Activated CD4-positive, alpha-beta T cell treated with anti-CD3 and anti-CD28 coated beads for 36 hours (primary cell): ENCODE data around the gene TADA2B. TPM values are rescaled to one million over a fixed set of nuclear protein-coding genes. Genes with fewer than 3 reads are reported as not detected.

Source experiments
- ATAC-seq: fragments of 200-7000 bp; cut with Tn5 transposase; one replicate; pipeline ENCODE4 v1.10.0; 2021; ENCODE audit warnings: mild to moderate bottlenecking, moderate library complexity
- CTCF ChIA-PET: fragments of 350-600 bp; sonication (Branson Sonifier 250); formaldehyde crosslinking; loops from one replicate; lab custom pipeline; 2021; ENCODE audit warnings: antibody characterized with exemption; lab: Charles Lee
- POLR2A ChIA-PET: fragments of 350-600 bp; sonication (Branson Sonifier 250); formaldehyde crosslinking; loops from one replicate; lab custom pipeline; 2021; ENCODE audit warnings: antibody characterized with exemption, inconsistent platforms; lab: Charles Lee
- DNase-seq: peaks from one replicate; pipeline ENCODE4 v3.0.0-alpha.2; 2020
- H3K27ac Mint-ChIP-seq: one replicate; pipeline ENCODE4 v1.8.0; 2021; ENCODE audit warnings: mixed read lengths
- H3K27me3 Mint-ChIP-seq: one replicate; pipeline ENCODE4 v1.8.0; 2021; ENCODE audit warnings: mixed read lengths
- H3K36me3 Mint-ChIP-seq: one replicate; pipeline ENCODE4 v1.8.0; 2021; ENCODE audit warnings: low read depth, mixed read lengths
- H3K4me1 Mint-ChIP-seq: one replicate; pipeline ENCODE4 v1.8.0; 2021; ENCODE audit warnings: mixed read lengths
- H3K4me3 Mint-ChIP-seq: one replicate; pipeline ENCODE4 v1.8.0; 2021; ENCODE audit warnings: mild to moderate bottlenecking, moderate library complexity, mixed read lengths
- H3K9me3 Mint-ChIP-seq: one replicate; pipeline ENCODE4 v1.8.0; 2021; ENCODE audit warnings: low read depth, mixed read lengths
- intact Hi-C, 2 experiments: fragments of 100-400 bp; cut with DNase I in 1 of 2; cut with micrococcal nuclease in 1 of 2; formaldehyde crosslinking; loops; one replicate each; pipeline versions ENCODE4 v1.14.2 to v1.15.1; 2022 to 2024; cut with DNase I, micrococcal nuclease
- total RNA-seq, 2 experiments: library from RNA; stranded (reverse); gene quantifications; one replicate each; pipeline ENCODE4 v1.2.3, GENCODE V29; 2021

The TADA2B gene
- total RNA-seq, 2 experiments from 2014 or later, result 9.0 to 10.6 TPM

DNA sequence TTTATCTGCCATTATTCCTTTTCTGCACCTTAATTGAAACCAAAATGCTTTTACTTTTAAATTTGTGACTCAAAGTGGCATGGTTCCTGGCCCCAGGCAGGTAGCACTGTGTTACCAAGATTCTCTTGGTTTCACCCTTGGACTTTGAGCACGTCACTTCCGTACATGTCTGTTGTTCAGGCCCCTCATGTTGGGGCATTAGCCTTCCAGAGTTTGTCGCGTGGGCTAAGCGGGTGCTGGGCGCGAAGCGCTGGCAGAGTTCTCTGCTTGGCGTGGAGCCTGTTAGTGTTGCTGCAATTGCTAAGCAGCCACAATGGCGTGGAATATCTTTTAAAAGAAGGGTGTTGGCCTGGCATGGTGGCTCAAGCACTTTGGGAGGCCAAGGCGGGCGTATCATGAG, 14.0 kb upstream of the TADA2B start:
- H3K9me3 Mint-ChIP-seq, result no peaks in the 10 kb centered on the region
- ChIA-PET POLR2A (no interaction called here), CTCF (interaction anchor here (2.2 kb wide), 1 partner anchor 13 kb away, joined by 10 read pairs; the partner anchor contains the start of gene TADA2B)
- no peak overlapping the region for H3K4me3 Mint-ChIP-seq
- no peak overlapping the region for H3K27ac Mint-ChIP-seq
- DNase-seq, result no peak
- no peaks in the 10 kb centered on the region for H3K27me3 Mint-ChIP-seq
- H3K4me1 Mint-ChIP-seq, result no peaks in the 10 kb centered on the region
- peaks cover 43% of the 10 kb centered on the region for H3K36me3 Mint-ChIP-seq
- intact Hi-C loops, result no loop called here
- ATAC-seq, result no peak

DNA sequence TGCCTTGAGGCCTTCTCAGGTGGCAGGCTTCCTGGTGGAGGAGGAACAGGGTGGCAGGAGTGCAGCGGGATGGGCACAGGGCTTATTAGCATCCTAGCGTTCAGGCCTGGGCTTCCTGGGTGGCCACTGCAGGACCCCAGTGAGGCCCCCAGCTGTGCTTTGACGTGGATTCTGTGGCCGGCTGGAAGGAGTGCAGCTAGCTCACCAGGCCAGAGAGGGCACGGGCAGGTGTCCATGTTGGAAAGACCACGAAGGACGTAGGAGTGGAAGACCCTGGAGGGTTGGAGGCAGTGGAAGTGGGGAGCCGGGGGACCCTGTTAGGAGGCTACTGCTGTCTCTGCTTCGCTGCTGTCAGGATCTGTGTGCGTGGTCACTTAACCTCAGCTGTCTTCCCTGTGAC, 13.3 kb upstream of the TADA2B start:
- ChIA-PET POLR2A (no interaction called here), CTCF (interaction anchor here (1.7 to 2.2 kb wide), 2 partner anchors 13 to 29 kb away, joined by 3 to 10 read pairs; partner anchors contain the start of gene TADA2B)
- H3K36me3 Mint-ChIP-seq, result peaks cover 43% of the 10 kb centered on the region
- H3K4me1 Mint-ChIP-seq, result no peaks in the 10 kb centered on the region
- H3K4me3 Mint-ChIP-seq, result no peak overlapping the region
- DNase-seq (no peak), ATAC-seq (no peak)
- no peaks in the 10 kb centered on the region for H3K27me3 Mint-ChIP-seq
- no peaks in the 10 kb centered on the region for H3K9me3 Mint-ChIP-seq
- H3K27ac Mint-ChIP-seq, result no peak overlapping the region
- intact Hi-C loops, result no loop called here

DNA sequence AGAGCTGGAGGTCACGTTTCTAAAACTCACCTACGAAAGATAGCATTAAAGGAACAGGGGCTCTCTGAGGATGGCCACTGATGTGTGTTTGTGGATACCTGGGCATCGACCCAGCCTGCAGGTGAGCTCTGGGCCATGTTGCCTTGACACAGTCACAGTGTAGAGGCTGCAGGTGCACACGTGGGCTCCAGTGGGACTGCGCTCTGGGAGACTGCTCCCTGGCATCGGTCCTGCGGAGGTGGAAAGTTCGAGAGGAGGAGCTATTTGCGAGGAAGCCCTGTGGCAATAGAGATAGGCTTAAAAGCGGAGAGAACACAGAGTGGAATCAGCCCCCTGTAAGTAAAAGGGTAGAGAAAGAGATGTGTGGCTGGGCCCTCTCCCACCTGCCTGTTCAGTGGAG, 12.3 kb upstream of the TADA2B start:
- POLR2A ChIA-PET, result no interaction called here
- H3K36me3 Mint-ChIP-seq, result peaks cover 43% of the 10 kb centered on the region

DNA sequence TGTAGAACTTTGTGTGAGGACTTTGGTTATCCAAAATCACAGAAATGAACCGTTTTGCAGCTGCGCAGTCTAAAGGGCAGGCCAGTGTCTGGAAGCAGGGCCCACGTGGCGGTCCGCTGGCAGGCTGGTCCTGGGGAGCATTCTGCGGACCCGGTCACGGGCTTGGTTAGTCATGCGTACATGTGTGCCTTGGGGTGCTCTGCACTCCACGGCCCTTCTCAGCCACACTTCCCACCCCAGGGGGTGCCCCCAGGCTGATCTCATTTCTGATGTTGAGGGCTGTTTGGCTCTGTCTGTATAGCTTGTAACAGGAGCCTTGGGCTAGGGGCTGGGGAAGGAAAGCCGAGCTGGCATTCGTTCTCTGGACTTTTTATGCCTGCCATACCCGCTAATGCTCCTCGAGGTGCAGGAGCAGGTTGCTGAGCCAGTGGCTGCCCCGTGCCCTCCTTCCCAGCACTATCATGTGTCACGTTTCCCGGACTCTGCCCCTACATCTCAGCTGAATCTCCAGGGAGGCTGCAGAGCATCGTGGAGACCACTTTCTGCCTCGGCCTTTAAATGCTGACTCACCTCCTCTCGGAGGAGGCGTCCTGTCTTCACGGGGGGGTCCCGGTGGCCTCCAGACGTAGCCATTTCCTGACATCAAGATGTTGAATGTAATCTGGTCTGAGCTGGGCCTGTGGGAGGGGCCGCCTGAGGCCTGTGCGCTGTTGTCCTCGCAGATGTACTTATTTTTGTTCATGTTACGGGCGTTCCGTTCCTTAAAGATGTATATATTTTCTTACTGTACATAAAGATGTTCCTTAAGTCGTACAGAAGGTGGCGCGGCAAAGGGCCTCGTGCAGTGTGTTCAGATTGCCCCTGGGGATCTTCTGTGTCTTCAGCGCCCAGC, 11.4 kb upstream of the TADA2B start:
- Mint-ChIP-seq H3K27me3 (no peaks in the 10 kb centered on the region), H3K36me3 (peaks cover 36% of the 10 kb centered on the region), H3K4me3 (no peak overlapping the region), H3K9me3 (no peaks in the 10 kb centered on the region), H3K27ac (no peak overlapping the region), H3K4me1 (no peaks in the 10 kb centered on the region)
- ChIA-PET CTCF (interaction anchor here (1.0 to 2.2 kb wide), 4 partner anchors 11 to 40 kb away, joined by 3 to 10 read pairs (median 4); partner anchors contain the start of gene TADA2B), POLR2A (no interaction called here)
- intact Hi-C loops, result no loop called here
- no peak for DNase-seq
- ATAC-seq, result no peak

More for the DNA sequence above, 12.3 kb upstream of the TADA2B start:
- no peaks in the 10 kb centered on the region for H3K4me1 Mint-ChIP-seq
- H3K4me3 Mint-ChIP-seq, result no peak overlapping the region
- CTCF ChIA-PET, result interaction anchor here (0.7 to 2.2 kb wide), 5 partner anchors 10 to 166 kb away, joined by 3 to 10 read pairs (median 3); partner anchors contain the start of gene TADA2B
- ATAC-seq (no peak), DNase-seq (no peak)
- H3K9me3 Mint-ChIP-seq, result no peaks in the 10 kb centered on the region
- H3K27ac Mint-ChIP-seq, result no peak overlapping the region
- H3K27me3 Mint-ChIP-seq, result no peaks in the 10 kb centered on the region
- intact Hi-C loops, result no loop called here

DNA sequence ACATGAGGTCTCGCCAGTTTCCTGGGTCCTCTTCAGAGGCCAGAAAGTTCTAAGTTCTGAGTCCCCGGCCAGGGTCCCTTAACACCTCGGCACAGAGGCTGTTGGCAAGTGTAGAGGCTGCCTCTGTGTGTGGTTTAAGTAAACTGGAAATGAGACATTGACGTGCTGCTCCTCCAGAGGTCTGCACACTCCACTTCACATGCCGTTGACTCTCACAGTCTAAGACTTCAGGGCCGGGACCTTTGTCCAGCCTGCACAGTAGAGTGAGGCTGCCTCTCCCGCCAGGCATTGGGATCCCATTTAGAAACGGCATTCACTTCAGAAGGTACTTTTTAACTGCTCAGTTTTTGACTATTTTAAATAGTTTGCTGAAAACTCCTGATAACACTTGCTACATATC, 10.6 kb upstream of the TADA2B start:
- no peaks in the 10 kb centered on the region for H3K27me3 Mint-ChIP-seq
- H3K9me3 Mint-ChIP-seq, result no peaks in the 10 kb centered on the region
- H3K36me3 Mint-ChIP-seq, result peaks cover 30% of the 10 kb centered on the region
- POLR2A ChIA-PET, result no interaction called here
- intact Hi-C loops, result no loop called here
- ATAC-seq (no peak), DNase-seq (no peak)
- no peak overlapping the region for H3K27ac Mint-ChIP-seq
- peaks cover 4% of the 10 kb centered on the region for H3K4me1 Mint-ChIP-seq
- CTCF ChIA-PET, result no interaction called here
- H3K4me3 Mint-ChIP-seq, result no peak overlapping the region

DNA sequence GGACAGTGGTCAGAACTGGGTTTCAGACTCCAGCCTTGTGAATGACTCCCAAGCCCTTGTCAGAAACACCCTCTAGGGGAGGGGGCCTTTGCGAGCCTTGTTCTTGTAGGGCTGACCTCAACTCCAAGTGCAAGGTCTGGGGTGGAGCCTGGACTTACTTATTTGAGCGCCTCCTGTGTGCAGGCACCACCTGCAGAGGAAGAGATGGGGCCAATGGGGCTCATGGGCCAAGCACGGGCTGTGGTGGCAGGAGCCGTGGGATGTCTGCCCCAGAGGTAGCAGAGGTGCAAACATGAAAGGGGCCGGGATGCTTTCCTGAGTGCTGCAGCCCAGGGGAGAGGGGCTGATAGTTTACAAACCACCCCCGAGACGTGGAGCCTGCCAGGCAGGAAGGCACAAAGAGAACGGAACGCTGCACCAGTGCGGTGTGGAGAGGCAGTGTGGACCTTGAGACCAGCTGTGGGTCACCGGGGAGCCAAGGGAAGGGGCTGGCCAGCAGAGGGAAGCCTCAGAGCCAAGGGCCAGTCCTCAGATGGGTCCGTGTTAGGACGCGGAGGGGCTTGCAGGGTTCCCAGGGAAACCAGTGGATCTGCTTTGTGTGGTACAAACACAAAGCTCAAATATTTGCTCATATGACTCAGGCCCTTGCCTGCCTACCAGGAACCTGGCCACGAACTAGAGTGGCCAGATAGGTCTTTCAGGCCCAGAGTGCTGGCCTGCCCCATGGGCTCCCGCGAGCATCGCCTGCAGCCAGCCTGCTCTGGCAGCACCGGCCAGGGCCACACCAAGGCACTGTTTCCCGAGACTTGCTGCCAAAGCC, 8.7 kb upstream of the TADA2B start:
- DNase-seq, result no peak
- H3K36me3 Mint-ChIP-seq, result peaks cover 21% of the 10 kb centered on the region
- H3K9me3 Mint-ChIP-seq, result no peaks in the 10 kb centered on the region
- no peak overlapping the region for H3K27ac Mint-ChIP-seq
- no peak overlapping the region for H3K4me3 Mint-ChIP-seq
- ChIA-PET POLR2A (no interaction called here), CTCF (interaction anchor here (0.6 to 1.4 kb wide), 5 partner anchors 23 to 205 kb away, joined by 3 to 4 read pairs (median 3); no protein-coding TSS in a partner anchor)
- H3K4me1 Mint-ChIP-seq, result peaks cover 4% of the 10 kb centered on the region
- no peak for ATAC-seq
- no peaks in the 10 kb centered on the region for H3K27me3 Mint-ChIP-seq
- intact Hi-C loops, result no loop called here

DNA sequence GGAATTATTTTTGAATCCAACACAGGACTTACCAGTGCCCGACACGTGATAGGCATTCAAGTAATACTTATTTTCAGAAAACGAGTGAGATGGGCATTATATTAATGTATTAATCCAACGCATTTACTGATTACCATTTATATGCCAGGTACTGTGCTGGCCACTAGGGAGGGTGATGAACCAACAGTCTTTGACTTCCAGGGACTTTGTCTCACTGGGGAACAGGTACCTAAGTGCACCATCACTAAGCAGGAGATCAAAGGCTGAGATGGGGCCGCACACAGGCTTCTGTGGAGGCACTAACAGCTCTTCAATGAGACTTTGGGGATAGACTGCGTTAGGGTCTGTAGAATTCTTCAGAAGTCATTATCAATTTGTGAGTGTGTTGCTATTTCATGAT, 5.7 kb upstream of the TADA2B start:
- CTCF ChIA-PET, result no interaction called here
- Mint-ChIP-seq H3K27ac (no peak overlapping the region), H3K4me1 (peaks cover 14% of the 10 kb centered on the region), H3K36me3 (no peaks in the 10 kb centered on the region), H3K27me3 (peaks cover 3% of the 10 kb centered on the region), H3K4me3 (no peak overlapping the region), H3K9me3 (no peaks in the 10 kb centered on the region)
- POLR2A ChIA-PET, result no interaction called here
- DNase-seq, result no peak
- ATAC-seq, result peak; percentile 51
- intact Hi-C loops, result no loop called here

DNA sequence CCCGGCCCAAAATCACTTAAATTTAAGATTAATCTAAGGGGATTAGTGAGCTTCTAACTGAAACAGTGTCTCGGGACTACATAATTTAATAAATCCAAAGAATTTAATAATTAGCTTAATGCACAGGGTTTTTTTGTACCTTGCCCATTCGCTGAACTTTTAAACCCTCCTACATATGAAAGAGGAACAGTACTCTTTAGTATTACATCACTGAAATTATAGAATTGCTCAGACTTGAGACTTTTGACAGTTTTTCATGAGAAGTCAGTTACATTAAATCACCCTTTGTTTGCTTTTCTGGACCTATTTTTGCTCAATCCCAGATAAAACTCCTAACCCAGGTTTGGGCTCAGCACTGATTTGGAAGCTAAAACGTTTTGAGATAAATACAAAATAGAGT, 2.4 kb upstream of the TADA2B start:
- DNase-seq (no peak), ATAC-seq (no peak)
- Mint-ChIP-seq H3K27me3 (peaks cover 3% of the 10 kb centered on the region), H3K4me1 (peaks cover 32% of the 10 kb centered on the region), H3K36me3 (no peaks in the 10 kb centered on the region), H3K27ac (no peak overlapping the region), H3K4me3 (no peak overlapping the region), H3K9me3 (no peaks in the 10 kb centered on the region)
- ChIA-PET POLR2A (interaction anchor here (1.1 kb wide), 1 partner anchor 27 kb away, joined by 7 read pairs; the partner anchor contains the start of gene GRPEL1), CTCF (interaction anchor here (1.0 to 8.9 kb wide), 2 partner anchors 14 to 28 kb away, joined by 3 to 126 read pairs; partner anchors contain the start of gene GRPEL1)
- intact Hi-C loops, result loop anchor here in 1 of 2 experiments (10.0 kb wide), 1 partner anchor 126 kb away; no protein-coding TSS in a partner anchor

DNA sequence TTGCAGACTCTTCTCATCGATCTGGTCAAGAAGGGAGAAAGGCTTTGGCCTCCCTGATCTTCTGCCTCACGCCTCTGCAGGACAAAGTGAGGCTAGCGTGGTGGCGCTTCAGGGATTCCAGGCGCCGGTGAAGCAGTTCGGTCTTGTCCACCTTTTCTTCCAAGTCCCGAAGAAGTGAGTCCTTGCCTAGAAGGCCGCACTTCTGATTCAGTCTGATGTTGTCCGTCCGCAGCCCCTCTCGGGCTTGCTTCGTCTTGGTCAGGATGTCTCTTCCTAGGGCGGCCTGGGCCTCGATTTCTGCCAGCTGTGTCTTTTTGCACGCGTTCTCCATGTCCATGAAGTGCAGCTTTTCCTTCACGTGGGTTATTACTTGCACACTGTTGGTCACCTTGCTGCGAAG, 1.9 kb upstream of the TADA2B start:
- Mint-ChIP-seq H3K27ac (no peak overlapping the region), H3K27me3 (peaks cover 3% of the 10 kb centered on the region), H3K4me3 (no peak overlapping the region), H3K9me3 (no peaks in the 10 kb centered on the region), H3K4me1 (peaks cover 37% of the 10 kb centered on the region), H3K36me3 (no peaks in the 10 kb centered on the region)
- CTCF ChIA-PET, result interaction anchor here (0.7 to 8.9 kb wide), 5 partner anchors 11 to 197 kb away, joined by 3 to 126 read pairs (median 3); partner anchors contain the start of gene GRPEL1
- POLR2A ChIA-PET, result interaction anchor here (1.1 kb wide), 1 partner anchor 27 kb away, joined by 7 read pairs; the partner anchor contains the start of gene GRPEL1
- DNase-seq, result no peak
- no peak for ATAC-seq
- intact Hi-C loops, result loop anchor here in 1 of 2 experiments (10.0 kb wide), 1 partner anchor 126 kb away; no protein-coding TSS in a partner anchor

DNA sequence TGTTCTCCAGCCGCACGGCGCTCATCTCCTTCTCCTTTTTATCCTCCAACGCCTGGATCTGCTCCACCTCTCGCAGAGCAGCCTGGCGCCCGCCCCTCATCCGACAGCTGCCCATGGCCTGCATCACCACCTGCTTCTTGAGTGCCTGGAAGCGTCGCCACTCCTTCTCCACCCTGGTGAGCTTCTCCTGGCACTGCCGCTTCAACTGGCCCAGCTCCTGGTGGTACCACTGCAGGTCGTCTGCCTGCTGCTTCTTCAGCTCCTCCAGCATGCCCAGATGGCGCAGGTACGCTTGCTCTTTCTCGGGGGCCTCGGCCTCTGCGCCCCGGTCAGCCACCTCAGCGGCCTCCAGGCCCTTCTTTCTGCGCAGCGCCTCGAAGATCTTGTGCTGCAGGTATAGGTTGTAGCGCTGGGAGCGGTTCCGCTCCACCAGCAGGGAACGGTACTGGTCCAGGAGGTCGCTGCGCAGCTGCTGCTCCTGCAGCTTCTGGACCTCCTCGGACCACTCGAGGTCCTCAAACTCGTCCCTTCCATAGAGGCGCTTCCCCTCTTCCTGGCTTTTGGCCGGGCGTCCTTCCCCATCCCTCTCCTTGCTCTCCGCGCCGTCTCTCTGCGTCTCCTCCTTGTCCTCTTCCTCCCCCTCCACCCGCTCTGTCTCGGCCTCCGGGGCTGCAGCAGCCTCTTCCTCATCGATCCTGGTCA, 1.2 kb upstream of the TADA2B start:
- Mint-ChIP-seq H3K27ac (no peak overlapping the region), H3K4me1 (peaks cover 44% of the 10 kb centered on the region), H3K27me3 (peaks cover 3% of the 10 kb centered on the region), H3K4me3 (peak overlapping the region; percentile 66), H3K9me3 (no peaks in the 10 kb centered on the region), H3K36me3 (no peaks in the 10 kb centered on the region)
- ATAC-seq (no peak), DNase-seq (no peak)
- POLR2A ChIA-PET, result interaction anchor here (0.8 to 2.6 kb wide), 3 partner anchors 26 to 54 kb away, joined by 3 to 12 read pairs (median 7); partner anchors contain the start of gene GRPEL1
- intact Hi-C loops, result loop anchor here (1.0 to 10.0 kb wide), 4 partner anchors 55 to 368 kb away; a partner anchor contains a TSS
- CTCF ChIA-PET, result interaction anchor here (0.7 to 8.9 kb wide), 9 partner anchors 12 to 196 kb away, joined by 3 to 126 read pairs (median 4); partner anchors contain the start of gene GRPEL1
